Measurements from ENCODE around the gene EGFL8. TPM values are rescaled to one million over a fixed set of nuclear protein-coding genes. Genes with fewer than 3 reads are reported as not detected.
"Not testable (repeated sequence)": the region's sequence is repeated elsewhere in the genome, so short reads cannot be mapped to it uniquely, and the experiment has no call there.

Gene EGFL8
- total RNA-seq, 8 experiments from 2014 or later: 5.6 to 23.9 (median 9.9) TPM

- Histone ChIP-seq H3K4me3 (peak within 1 kb of the TSS; percentile 42 to 68 (median 65)), H3K4me1 (replicated peaks in 1 of 2) (peaks cover 22 to 33% of the 10 kb centered on the region in 2 donors), H3K27ac (peak within 1 kb of the TSS; percentile 86 to 88)
- WGBS, 10 experiments: 0% methylated on average over 1 to 3 of the region's 23 CpGs; no CpG with 5 or more reads in 8 of the 10 experiments
- in situ Hi-C loops (cut with MboI; ENCODE audit: low pct_unique_long_range_greater_than_20kb in 2 of 9, low sequenced_read_pairs in 9 of 9, unreplicated experiment in 9 of 9): loop anchor here in 1 of 9 experiments (25.0 kb wide), 1 partner anchor 653 kb away; the partner anchor contains the start of genes ATP6V1G2, DDX39B, MCCD1 and NFKBIL1
- peak; percentile 19 to 73 (median 68) for ATAC-seq (replicated peaks in 6 of 8)
Measured at GRCh38 chr6:32190054-32190851, 25.9 kb downstream of the EGFL8 start, which contains the start of gene PBX2. Gene PBX2, minus strand, starts transcription at chr6:32190202. Its CDS starts 287 bp downstream, at chr6:32189915.

- WGBS, 10 experiments: 67 to 100% (median 79%) methylated on average over 1 to 3 of the region's 8 CpGs; no CpG with 5 or more reads in 5 of the 10 experiments
- H3K4me3 ChIP-seq: peak overlapping the region; percentile 42 to 68 (median 65)
- peaks cover 18 to 26% of the 10 kb centered on the region in 2 donors for H3K4me1 ChIP-seq (replicated peaks in 1 of 2)
- no peak for ATAC-seq (replicated peaks in 6 of 8)
- peak overlapping the region; percentile 86 to 88 for H3K27ac ChIP-seq
- in situ Hi-C loops (cut with MboI; ENCODE audit: low pct_unique_long_range_greater_than_20kb in 2 of 9, low sequenced_read_pairs in 9 of 9, unreplicated experiment in 9 of 9): loop anchor here in 1 of 9 experiments (25.0 kb wide), 1 partner anchor 654 kb away; the partner anchor contains the start of genes ATP6V1G2, DDX39B, MCCD1 and NFKBIL1
Measured at GRCh38 chr6:32190911-32191677, 26.7 kb downstream of the EGFL8 start.

GRCh38 chr6:32191696-32192607 is 27.6 kb downstream of the EGFL8 start:
- no peak for ATAC-seq (replicated peaks in 6 of 8)
- WGBS, 10 experiments: 100% methylated on average over 1 of the region's 15 CpGs; no CpG with 5 or more reads in 9 of the 10 experiments
- in situ Hi-C loops (cut with MboI; ENCODE audit: low pct_unique_long_range_greater_than_20kb in 2 of 9, low sequenced_read_pairs in 9 of 9, unreplicated experiment in 9 of 9): loop anchor here in 1 of 9 experiments (25.0 kb wide), 1 partner anchor 655 kb away; the partner anchor contains the start of genes ATP6V1G2, DDX39B, MCCD1 and NFKBIL1
- Histone ChIP-seq H3K4me1 (replicated peaks in 1 of 2) (peaks cover 23 to 24% of the 10 kb centered on the region in 2 donors), H3K4me3 (no peak overlapping the region), H3K27ac (no peak overlapping the region)

GRCh38 chr6:32192608-32193039 is 28.2 kb downstream of the EGFL8 start, which contains the start of gene GPSM3:
Gene GPSM3, minus strand, starts transcription at chr6:32192643. Its CDS starts 130 bp downstream, at chr6:32192513.
- H3K4me3 ChIP-seq: no peak within 1 kb of the TSS
- no peak for ATAC-seq (replicated peaks in 6 of 8)
- peaks cover 29 to 30% of the 10 kb centered on the region in 2 donors for H3K4me1 ChIP-seq (replicated peaks in 1 of 2)
- no peak within 1 kb of the TSS for H3K27ac ChIP-seq
- WGBS, 10 experiments: 43% methylated on average over 1 of the region's 5 CpGs; no CpG with 5 or more reads in 9 of the 10 experiments
- in situ Hi-C loops (cut with MboI; ENCODE audit: low pct_unique_long_range_greater_than_20kb in 2 of 9, low sequenced_read_pairs in 9 of 9, unreplicated experiment in 9 of 9): loop anchor here in 1 of 9 experiments (25.0 kb wide), 1 partner anchor 655 kb away; the partner anchor contains the start of genes ATP6V1G2, DDX39B, MCCD1 and NFKBIL1

- H3K4me3 ChIP-seq: not testable (repeated sequence)
- in situ Hi-C loops (cut with MboI; ENCODE audit: low pct_unique_long_range_greater_than_20kb in 2 of 9, low sequenced_read_pairs in 9 of 9, unreplicated experiment in 9 of 9): loop anchor here in 1 of 9 experiments (25.0 kb wide), 1 partner anchor 656 kb away; the partner anchor contains the start of genes ATP6V1G2, DDX39B, MCCD1 and NFKBIL1
- 70 to 91% (median 86%) methylated on average over 4 to 10 of the region's 13 CpGs; no CpG with 5 or more reads in 5 of the 10 experiments for WGBS, 10 experiments
Measured at GRCh38 chr6:32193096-32193495, 28.7 kb downstream of the EGFL8 start.

GRCh38 chr6:32194388-32194787 is 30.0 kb downstream of the EGFL8 start:
- WGBS, 10 experiments: 86 to 100% (median 96%) methylated on average over 1 to 4 of the region's 4 CpGs; no CpG with 5 or more reads in 1 of the 10 experiments
- no peak for ATAC-seq (replicated peaks in 6 of 8)
- Histone ChIP-seq H3K4me1 (replicated peaks in 1 of 2) (peaks cover 22 to 24% of the 10 kb centered on the region in 2 donors), H3K27ac (peak overlapping the region in 1 of 2 donors; percentile 83), H3K4me3 (no peak overlapping the region)
- in situ Hi-C loops (cut with MboI; ENCODE audit: low pct_unique_long_range_greater_than_20kb in 2 of 9, low sequenced_read_pairs in 9 of 9, unreplicated experiment in 9 of 9): loop anchor here in 1 of 9 experiments (25.0 kb wide), 1 partner anchor 657 kb away; the partner anchor contains the start of genes ATP6V1G2, DDX39B, MCCD1 and NFKBIL1

More at GRCh38 chr6:32193096-32193495, 28.7 kb downstream of the EGFL8 start:
- not testable (repeated sequence) for ATAC-seq (replicated peaks in 6 of 8); H3K27ac ChIP-seq
- peaks cover 28 to 31% of the 10 kb centered on the region in 2 donors for H3K4me1 ChIP-seq (replicated peaks in 1 of 2)

- peak overlapping the region; percentile 80 to 83 for H3K27ac ChIP-seq
- WGBS, 10 experiments: 0 to 90% (median 50%) methylated on average over 2 to 5 of the region's 15 CpGs; no CpG with 5 or more reads in 3 of the 10 experiments
- peak overlapping the region; percentile 35 to 42 (median 39) for H3K4me3 ChIP-seq
- peaks cover 22 to 24% of the 10 kb centered on the region in 2 donors for H3K4me1 ChIP-seq (replicated peaks in 1 of 2)
- ATAC-seq (replicated peaks in 6 of 8): peak in 6 of 8 experiments; percentile 6 to 87 (median 81)
- in situ Hi-C loops (cut with MboI; ENCODE audit: low pct_unique_long_range_greater_than_20kb in 2 of 9, low sequenced_read_pairs in 9 of 9, unreplicated experiment in 9 of 9): loop anchor here in 1 of 9 experiments (25.0 kb wide), 1 partner anchor 658 kb away; the partner anchor contains the start of genes ATP6V1G2, DDX39B, MCCD1 and NFKBIL1
Measured at GRCh38 chr6:32194825-32195651, 30.6 kb downstream of the EGFL8 start.

GRCh38 chr6:32195652-32195901 is 31.2 kb downstream of the EGFL8 start:
- H3K27ac ChIP-seq: peak overlapping the region in 1 of 2 donors; percentile 99

GRCh38 chr6:32195902-32196681 is 31.7 kb downstream of the EGFL8 start:
- H3K27ac ChIP-seq: peak overlapping the region; percentile 99 to 100
- 0 to 4% (median 0%) methylated on average over 3 to 7 of the region's 58 CpGs; no CpG with 5 or more reads in 6 of the 10 experiments for whole genome bisulfite sequencing, 10 experiments

More at GRCh38 chr6:32195652-32195901, 31.2 kb downstream of the EGFL8 start:
- 0% methylated on average over 1 to 6 of the region's 25 CpGs; no CpG with 5 or more reads in 6 of the 10 experiments for WGBS, 10 experiments
- peak in 4 of 8 experiments; percentile 82 to 89 (median 84) for ATAC-seq (replicated peaks in 6 of 8)
- Histone ChIP-seq H3K4me3 (peak overlapping the region; percentile 43 to 63 (median 50)), H3K4me1 (replicated peaks in 1 of 2) (peaks cover 22 to 24% of the 10 kb centered on the region in 2 donors)
- in situ Hi-C loops (cut with MboI; ENCODE audit: low pct_unique_long_range_greater_than_20kb in 2 of 9, low sequenced_read_pairs in 9 of 9, unreplicated experiment in 9 of 9): loop anchor here in 1 of 9 experiments (25.0 kb wide), 1 partner anchor 658 kb away; the partner anchor contains the start of genes ATP6V1G2, DDX39B, MCCD1 and NFKBIL1

More at GRCh38 chr6:32195902-32196681, 31.7 kb downstream of the EGFL8 start:
- Histone ChIP-seq H3K4me1 (replicated peaks in 1 of 2) (peaks cover 17 to 20% of the 10 kb centered on the region in 2 donors), H3K4me3 (peak overlapping the region; percentile 43 to 63 (median 50))
- in situ Hi-C loops (cut with MboI; ENCODE audit: low pct_unique_long_range_greater_than_20kb in 2 of 9, low sequenced_read_pairs in 9 of 9, unreplicated experiment in 9 of 9): loop anchor here in 1 of 9 experiments (25.0 kb wide), 1 partner anchor 659 kb away; the partner anchor contains the start of genes ATP6V1G2, DDX39B, MCCD1 and NFKBIL1
- ATAC-seq (replicated peaks in 6 of 8): peak; percentile 80 to 89 (median 84)

Measured in motor neuron (in vitro differentiated cells).